Parathyroid adenoma (tissue), 2 donors: ENCODE measurements around the gene RNF2.

Experiments used
- H2AFZ ChIP-seq: fragments of 300-600 bp; sonication (generic); one replicate; pipeline ENCODE4 v1.7.0; 2017; ENCODE audit warnings: antibody characterized with exemption, mild to moderate bottlenecking
- H3K27ac ChIP-seq: fragments of 300-600 bp; sonication (generic); one replicate; pipeline ENCODE4 v1.7.0; 2017
- H3K27me3 ChIP-seq: fragments of 300-600 bp; sonication (generic); one replicate; pipeline ENCODE4 v1.7.0; 2017; ENCODE audit warnings: low read length; ENCODE audit not compliant: control insufficient read depth, insufficient read depth
- H3K36me3 ChIP-seq: fragments of 300-600 bp; sonication (generic); one replicate; pipeline ENCODE4 v1.7.0; 2017; ENCODE audit warnings: low read length; ENCODE audit not compliant: control insufficient read depth, insufficient read depth
- H3K4me1 ChIP-seq: fragments of 300-600 bp; sonication (generic); one replicate; pipeline ENCODE4 v1.7.0; 2017; ENCODE audit warnings: control low read depth
- H3K4me2 ChIP-seq: fragments of 300-600 bp; sonication (generic); one replicate; pipeline ENCODE4 v1.7.0; 2017; ENCODE audit warnings: low read length
- H3K4me3 ChIP-seq: fragments of 300-600 bp; sonication (generic); one replicate; pipeline ENCODE4 v1.7.0; 2017; ENCODE audit warnings: low read depth, low read length
- H3K79me2 ChIP-seq: fragments of 300-600 bp; sonication (generic); one replicate; pipeline ENCODE4 v1.7.0; 2017; ENCODE audit warnings: control low read depth
- H3K9ac ChIP-seq: fragments of 300-600 bp; sonication (generic); one replicate; pipeline ENCODE4 v1.7.0; 2017; ENCODE audit warnings: mild to moderate bottlenecking
- H3K9me3 ChIP-seq: fragments of 300-600 bp; sonication (generic); one replicate; pipeline ENCODE4 v1.7.0; 2017; ENCODE audit warnings: low read length; ENCODE audit not compliant: control insufficient read depth
- CTCF ChIP-seq: fragments of 300-600 bp; sonication (generic); IDR thresholded peaks from one replicate; pipeline ENCODE4 v1.7.0; 2017; ENCODE audit warnings: antibody characterized with exemption, mild to moderate bottlenecking
- donor health status: primary hyperparathyroidism.

The RNF2 gene

GRCh38 chr1:185069202-185069772 lies 23.9 kb downstream of the RNF2 start:
- Histone ChIP-seq H3K9me3 (no peaks in the 10 kb centered on the region), H2AFZ (no peak overlapping the region), H3K79me2 (peaks cover 10% of the 10 kb centered on the region), H3K9ac (no peak overlapping the region), H3K4me2 (no peak overlapping the region), H3K4me3 (no peak overlapping the region), H3K27ac (no peak overlapping the region), H3K4me1 (no peaks in the 10 kb centered on the region), H3K36me3 (no peaks in the 10 kb centered on the region), H3K27me3 (no peaks in the 10 kb centered on the region)
- TF ChIP-seq CTCF, result no peak

GRCh38 chr1:185070051-185070450 lies 24.7 kb downstream of the RNF2 start:
- Histone ChIP-seq H3K27me3 (no peaks in the 10 kb centered on the region), H3K9ac (no peak overlapping the region), H3K79me2 (peaks cover 6% of the 10 kb centered on the region), H3K27ac (no peak overlapping the region), H3K9me3 (no peaks in the 10 kb centered on the region), H3K36me3 (no peaks in the 10 kb centered on the region), H3K4me2 (no peak overlapping the region), H2AFZ (no peak overlapping the region), H3K4me1 (no peaks in the 10 kb centered on the region), H3K4me3 (no peak overlapping the region)
- no peak for TF ChIP-seq CTCF

- H3K4me2 ChIP-seq, result no peak overlapping the region
- no peaks in the 10 kb centered on the region for H3K27me3 ChIP-seq
- H3K4me3 ChIP-seq, result no peak overlapping the region
- TF ChIP-seq CTCF, result no peak
- H3K79me2 ChIP-seq, result peaks cover 8% of the 10 kb centered on the region
- no peak overlapping the region for H3K9ac ChIP-seq
- no peaks in the 10 kb centered on the region for H3K36me3 ChIP-seq
- H3K27ac ChIP-seq, result no peak overlapping the region
- H3K4me1 ChIP-seq, result no peaks in the 10 kb centered on the region
- H3K9me3 ChIP-seq, result no peaks in the 10 kb centered on the region
- no peak overlapping the region for H2AFZ ChIP-seq
These were observed 28.4 kb downstream of the RNF2 start for GRCh38 chr1:185073725-185074124.

- Histone ChIP-seq H2AFZ (no peak overlapping the region), H3K4me2 (no peak overlapping the region), H3K9ac (no peak overlapping the region), H3K36me3 (no peaks in the 10 kb centered on the region), H3K27ac (no peak overlapping the region), H3K4me1 (no peaks in the 10 kb centered on the region), H3K79me2 (peaks cover 8% of the 10 kb centered on the region), H3K27me3 (no peaks in the 10 kb centered on the region), H3K4me3 (no peak overlapping the region), H3K9me3 (no peaks in the 10 kb centered on the region)
- no peak for TF ChIP-seq CTCF
These were observed 28.9 kb downstream of the RNF2 start for GRCh38 chr1:185074307-185074706.

GRCh38 chr1:185075476-185075875 lies 30.1 kb downstream of the RNF2 start:
- no peaks in the 10 kb centered on the region for H3K4me1 ChIP-seq
- TF ChIP-seq CTCF, result no peak
- peaks cover 6% of the 10 kb centered on the region for H3K79me2 ChIP-seq
- no peak overlapping the region for H3K4me2 ChIP-seq
- no peak overlapping the region for H3K27ac ChIP-seq
- no peaks in the 10 kb centered on the region for H3K27me3 ChIP-seq
- H3K9me3 ChIP-seq, result no peaks in the 10 kb centered on the region
- no peaks in the 10 kb centered on the region for H3K36me3 ChIP-seq
- H3K4me3 ChIP-seq, result no peak overlapping the region
- no peak overlapping the region for H2AFZ ChIP-seq
- no peak overlapping the region for H3K9ac ChIP-seq
